ENCODE measurements around the gene STING1.

Gene STING1

GRCh38 chr5:139435676-139436075 lies 46.9 kb downstream of the STING1 start:
- Histone ChIP-seq H3K4me1 (ENCODE audit: control insufficient read depth in 1 of 2, insufficient read depth in 1 of 2, low read depth in 1 of 2, low read length in 1 of 2) (peaks cover 9 to 12% of the 10 kb centered on the region in 2 experiments), H3K27me3 (no peaks in the 10 kb centered on the region), H3K4me3 (ENCODE audit: low read depth in 1 of 2, low read length in 1 of 2) (no peak overlapping the region), H3K36me3 (no peaks in the 10 kb centered on the region), H3K27ac (no peak overlapping the region), H3K9me3 (no peaks in the 10 kb centered on the region)
- TF ChIP-seq CTCF (IDR thresholded peaks at IDR 0.05), result no peak

- no peak overlapping the region for H3K27ac ChIP-seq
- H3K27me3 ChIP-seq, result no peaks in the 10 kb centered on the region
- H3K36me3 ChIP-seq, result no peaks in the 10 kb centered on the region
- H3K4me3 ChIP-seq (ENCODE audit: low read depth in 1 of 2, low read length in 1 of 2), result no peak overlapping the region
- H3K9me3 ChIP-seq, result no peaks in the 10 kb centered on the region
- no peak for TF ChIP-seq CTCF (IDR thresholded peaks at IDR 0.05)
- H3K4me1 ChIP-seq (ENCODE audit: control insufficient read depth in 1 of 2, insufficient read depth in 1 of 2, low read depth in 1 of 2, low read length in 1 of 2), result no peaks in the 10 kb centered on the region
Observed at GRCh38 chr5:139431706-139432105, 50.9 kb downstream of the STING1 start.

- H3K9me3 ChIP-seq, result no peaks in the 10 kb centered on the region
- no peaks in the 10 kb centered on the region for H3K36me3 ChIP-seq
- H3K27ac ChIP-seq, result no peak overlapping the region
- H3K4me3 ChIP-seq (ENCODE audit: low read depth in 1 of 2, low read length in 1 of 2), result no peak overlapping the region
- no peaks in the 10 kb centered on the region for H3K27me3 ChIP-seq
- TF ChIP-seq CTCF (IDR thresholded peaks at IDR 0.05), result no peak
- no peaks in the 10 kb centered on the region for H3K4me1 ChIP-seq (ENCODE audit: control insufficient read depth in 1 of 2, insufficient read depth in 1 of 2, low read depth in 1 of 2, low read length in 1 of 2)
Observed at GRCh38 chr5:139430015-139430414, 52.5 kb downstream of the STING1 start.

- Histone ChIP-seq H3K27me3 (no peaks in the 10 kb centered on the region), H3K27ac (no peak overlapping the region), H3K9me3 (no peaks in the 10 kb centered on the region), H3K4me3 (ENCODE audit: low read depth in 1 of 2, low read length in 1 of 2) (no peak overlapping the region), H3K36me3 (no peaks in the 10 kb centered on the region), H3K4me1 (ENCODE audit: control insufficient read depth in 1 of 2, insufficient read depth in 1 of 2, low read depth in 1 of 2, low read length in 1 of 2) (no peaks in the 10 kb centered on the region)
- TF ChIP-seq CTCF (IDR thresholded peaks at IDR 0.05), result no peak
Observed at GRCh38 chr5:139426203-139426885, 56.2 kb downstream of the STING1 start.
